LNCAP (cell line): ENCODE measurements around the gene COL7A1.

Experiments
- CTCF ChIP-seq: fragments of 450-650 bp; IDR thresholded peaks from 2 replicates; pipeline ENCODE4 v1.5.1; 2017; ENCODE audit warnings: mild to moderate bottlenecking

The COL7A1 gene

GRCh38 chr3:48569808-48570450 is 25.2 kb downstream of the COL7A1 start:
- no peak for TF ChIP-seq CTCF

GRCh38 chr3:48569400-48569799 is 25.7 kb downstream of the COL7A1 start:
- no peak for TF ChIP-seq CTCF

GRCh38 chr3:48568476-48568875 is 26.7 kb downstream of the COL7A1 start:
- no peak for TF ChIP-seq CTCF

- no peak for TF ChIP-seq CTCF
Measured at GRCh38 chr3:48567500-48567899, 27.6 kb downstream of the COL7A1 start.

GRCh38 chr3:48567090-48567489 is 28.0 kb downstream of the COL7A1 start:
- no peak for TF ChIP-seq CTCF

- TF ChIP-seq CTCF = no peak
Measured at GRCh38 chr3:48566401-48566760, 28.7 kb downstream of the COL7A1 start.

- TF ChIP-seq CTCF = no peak
Measured at GRCh38 chr3:48565591-48566400, 29.3 kb downstream of the COL7A1 start.
